Right atrium auricular region (tissue), 2 donors: ENCODE measurements around the gene CACNA2D4. TPM values are rescaled to one million over a fixed set of nuclear protein-coding genes. Genes with fewer than 3 reads are reported as not detected.

ENCODE experiments used
- DNase-seq: peaks from one replicate; pipeline ENCODE4 v3.0.0-alpha.2; 2019; ENCODE audit warnings: low spot score
- H3K27ac ChIP-seq, 2 donors: fragments of 200-600 bp; sonication (generic); 1 replicate in 1 of 2; 2 replicates in 1 of 2; pipeline ENCODE4 v1.5.1; 2016 to 2019
- H3K27me3 ChIP-seq, 2 donors: fragments of 200-600 bp; sonication (generic); one replicate each; pipeline versions ENCODE4 v1.5.1 to v1.6.0; 2017 to 2019
- H3K36me3 ChIP-seq: fragments of 200-600 bp; sonication (generic); one replicate; pipeline ENCODE4 v1.5.1; 2016
- H3K4me1 ChIP-seq, 2 donors: fragments of 200-600 bp; sonication (generic); one replicate each; pipeline versions ENCODE4 v1.5.1 to v1.6.0; 2017 to 2019
- H3K4me3 ChIP-seq, 2 donors: fragments of 200-600 bp; sonication (generic); 1 replicate in 1 of 2; 2 replicates in 1 of 2; pipeline ENCODE4 v1.5.1; 2017 to 2019; ENCODE audit warnings: mild to moderate bottlenecking in 1 of 2, moderate library complexity in 1 of 2
- H3K9me3 ChIP-seq, 2 donors: fragments of 200-600 bp; sonication (generic); one replicate each; pipeline ENCODE4 v1.5.1; 2019
- total RNA-seq, 2 donors: library from RNA; depleted of rRNA; stranded (reverse); fragments of >200 nt; gene quantifications; one replicate each; pipeline ENCODE4 v1.1.0, GENCODE V29; 2016
- TF ChIP-seq, protein P1 (sequence below), 2 donors: fragments of 200-600 bp; sonication (generic); IDR thresholded peaks; one replicate each; pipeline ENCODE4 v1.5.1; 2019; ENCODE audit warnings: antibody characterized with exemption in 2 of 2

Gene CACNA2D4
- total RNA-seq, 2 donors from 2014 or later, result 1.6 to 4.1 TPM

GRCh38 chr12:1864867-1865266 lies 53.6 kb downstream of the CACNA2D4 start:
- H3K9me3 ChIP-seq, result peaks cover 0 to 15% of the 10 kb centered on the region in 2 donors
- H3K36me3 ChIP-seq, result no peaks in the 10 kb centered on the region
- no peaks in the 10 kb centered on the region for H3K4me1 ChIP-seq
- no peaks in the 10 kb centered on the region for H3K27me3 ChIP-seq
- TF ChIP-seq, protein P1, sequence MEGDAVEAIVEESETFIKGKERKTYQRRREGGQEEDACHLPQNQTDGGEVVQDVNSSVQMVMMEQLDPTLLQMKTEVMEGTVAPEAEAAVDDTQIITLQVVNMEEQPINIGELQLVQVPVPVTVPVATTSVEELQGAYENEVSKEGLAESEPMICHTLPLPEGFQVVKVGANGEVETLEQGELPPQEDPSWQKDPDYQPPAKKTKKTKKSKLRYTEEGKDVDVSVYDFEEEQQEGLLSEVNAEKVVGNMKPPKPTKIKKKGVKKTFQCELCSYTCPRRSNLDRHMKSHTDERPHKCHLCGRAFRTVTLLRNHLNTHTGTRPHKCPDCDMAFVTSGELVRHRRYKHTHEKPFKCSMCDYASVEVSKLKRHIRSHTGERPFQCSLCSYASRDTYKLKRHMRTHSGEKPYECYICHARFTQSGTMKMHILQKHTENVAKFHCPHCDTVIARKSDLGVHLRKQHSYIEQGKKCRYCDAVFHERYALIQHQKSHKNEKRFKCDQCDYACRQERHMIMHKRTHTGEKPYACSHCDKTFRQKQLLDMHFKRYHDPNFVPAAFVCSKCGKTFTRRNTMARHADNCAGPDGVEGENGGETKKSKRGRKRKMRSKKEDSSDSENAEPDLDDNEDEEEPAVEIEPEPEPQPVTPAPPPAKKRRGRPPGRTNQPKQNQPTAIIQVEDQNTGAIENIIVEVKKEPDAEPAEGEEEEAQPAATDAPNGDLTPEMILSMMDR (IDR thresholded peaks at IDR 0.05), result no peak
- no peak overlapping the region for H3K27ac ChIP-seq
- no peak for DNase-seq
- H3K4me3 ChIP-seq, result no peak overlapping the region

DNA sequence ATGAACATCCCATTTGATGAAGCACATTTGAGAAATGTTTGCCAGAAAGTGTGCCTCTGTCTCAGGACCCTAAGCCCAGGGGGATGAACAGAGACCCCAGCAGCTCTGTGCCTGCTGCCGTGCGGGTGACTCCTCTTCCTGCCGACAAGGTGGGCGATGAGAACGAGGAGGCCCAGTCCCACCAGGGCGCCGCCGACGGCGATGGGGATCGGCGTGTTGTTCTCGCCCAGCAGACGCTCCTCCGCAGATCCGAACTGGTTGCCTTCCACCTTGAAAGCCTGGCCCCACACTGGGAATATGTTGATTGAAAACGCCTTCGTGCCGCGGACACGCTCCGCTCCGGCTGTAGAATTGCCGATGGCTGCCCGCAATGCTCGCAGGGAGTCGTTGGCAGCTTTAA lies 54.0 kb downstream of the CACNA2D4 start:
- no peak overlapping the region for H3K27ac ChIP-seq
- no peaks in the 10 kb centered on the region for H3K27me3 ChIP-seq
- no peaks in the 10 kb centered on the region for H3K4me1 ChIP-seq
- no peak for DNase-seq
- TF ChIP-seq, protein P1 (IDR thresholded peaks at IDR 0.05), result no peak
- H3K9me3 ChIP-seq, result peaks cover 0 to 11% of the 10 kb centered on the region in 2 donors
- no peaks in the 10 kb centered on the region for H3K36me3 ChIP-seq
- H3K4me3 ChIP-seq, result no peak overlapping the region

DNA sequence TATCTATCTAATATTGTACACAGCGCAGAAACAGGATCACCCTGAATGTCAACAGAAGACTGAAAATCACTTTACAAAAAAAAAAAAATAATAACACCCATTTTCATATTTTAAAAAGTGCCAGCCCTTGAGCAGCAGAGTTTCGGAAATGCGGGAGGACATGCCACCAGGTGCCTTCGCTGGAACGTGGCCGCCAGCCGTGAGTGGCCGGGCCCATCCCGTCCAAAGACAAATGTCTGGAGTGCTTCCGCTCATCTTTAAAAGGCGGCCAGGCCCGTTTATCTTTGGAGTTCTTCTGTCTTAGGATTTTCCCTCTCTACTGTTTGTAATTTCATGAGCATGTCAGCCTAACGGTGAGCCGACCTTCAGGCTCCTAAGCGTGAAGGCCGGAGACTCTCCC lies 54.6 kb downstream of the CACNA2D4 start:
- no peaks in the 10 kb centered on the region for H3K4me1 ChIP-seq
- H3K4me3 ChIP-seq, result no peak overlapping the region
- H3K27me3 ChIP-seq, result no peaks in the 10 kb centered on the region
- H3K36me3 ChIP-seq, result no peaks in the 10 kb centered on the region
- no peak for DNase-seq
- TF ChIP-seq, protein P1 (IDR thresholded peaks at IDR 0.05), result no peak
- no peak overlapping the region for H3K27ac ChIP-seq
- H3K9me3 ChIP-seq, result peaks cover 0 to 8% of the 10 kb centered on the region in 2 donors

- DNase-seq, result no peak
- TF ChIP-seq, protein P1 (IDR thresholded peaks at IDR 0.05), result no peak
- no peak overlapping the region for H3K4me3 ChIP-seq
- H3K4me1 ChIP-seq, result no peaks in the 10 kb centered on the region
- no peak overlapping the region for H3K27ac ChIP-seq
- H3K36me3 ChIP-seq, result no peaks in the 10 kb centered on the region
- H3K9me3 ChIP-seq, result peaks cover 0 to 4% of the 10 kb centered on the region in 2 donors
- H3K27me3 ChIP-seq, result no peaks in the 10 kb centered on the region
Measured at GRCh38 chr12:1862973-1863372, 55.5 kb downstream of the CACNA2D4 start.

- Histone ChIP-seq H3K27me3 (no peaks in the 10 kb centered on the region), H3K9me3 (peaks cover 3 to 25% of the 10 kb centered on the region in 2 donors), H3K4me3 (no peak overlapping the region), H3K4me1 (no peaks in the 10 kb centered on the region), H3K27ac (no peak overlapping the region), H3K36me3 (no peaks in the 10 kb centered on the region)
- DNase-seq, result no peak
- TF ChIP-seq, protein P1 (IDR thresholded peaks at IDR 0.05), result no peak
Measured at GRCh38 chr12:1859643-1860042, 58.8 kb downstream of the CACNA2D4 start.

DNA sequence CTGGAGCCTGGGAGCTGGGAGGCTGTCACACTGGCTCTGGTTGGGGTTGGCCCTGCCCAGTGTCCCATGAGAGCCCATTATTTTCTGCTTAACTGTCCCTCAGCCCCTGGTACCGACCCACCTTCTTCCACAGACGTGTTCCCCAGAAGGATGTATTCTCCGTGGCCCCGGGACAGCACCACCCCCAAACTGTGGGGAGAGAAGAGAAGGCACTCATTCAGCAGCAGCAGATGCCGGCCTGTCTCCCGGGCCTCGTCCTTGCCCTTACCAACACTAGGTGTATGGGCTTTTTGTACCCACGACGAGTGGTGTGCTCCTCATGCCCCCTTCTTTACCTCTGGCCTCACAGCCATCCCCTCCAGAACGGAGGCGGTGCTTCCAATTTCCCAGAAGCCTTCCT lies 60.0 kb downstream of the CACNA2D4 start:
- Histone ChIP-seq H3K4me3 (no peak overlapping the region), H3K27ac (no peak overlapping the region), H3K4me1 (no peaks in the 10 kb centered on the region), H3K27me3 (no peaks in the 10 kb centered on the region), H3K9me3 (peaks cover 3 to 29% of the 10 kb centered on the region in 2 donors), H3K36me3 (no peaks in the 10 kb centered on the region)
- TF ChIP-seq, protein P1 (IDR thresholded peaks at IDR 0.05), result no peak
- DNase-seq, result no peak
